OCI-LY7 (cell line): ENCODE measurements around the gene STPG1. TPM values are rescaled to one million over a fixed set of nuclear protein-coding genes. Genes with fewer than 3 reads are reported as not detected.

Experiments
- BruUV-seq: library from RNA; stranded (reverse); fragments of 400-500 nt; replicated peaks from 2 replicates; lab custom pipeline; 2021; lab: Mats Ljungman, UMichigan
- CTCF ChIA-PET: fragments of 300-600 bp; sonication (Branson Sonifier 250); formaldehyde crosslinking; loops from one replicate; lab custom pipeline; 2022; ENCODE audit warnings: antibody characterized with exemption; ENCODE audit not compliant: unreplicated experiment; lab: Charles Lee
- POLR2A ChIA-PET: fragments of 300-600 bp; sonication (Branson Sonifier 250); formaldehyde crosslinking; loops from one replicate; lab custom pipeline; 2022; ENCODE audit warnings: antibody characterized with exemption; lab: Charles Lee
- DNase-seq: peaks from one replicate; pipeline ENCODE4 v3.0.0-alpha.2; 2015; ENCODE audit warnings: low spot score
- H2AFZ ChIP-seq: fragments of 200-600 bp; sonication (generic), shearing (Covaris generic); 2 replicates; pipeline ENCODE4 v1.6.1; 2014; ENCODE audit warnings: mild to moderate bottlenecking, antibody characterized with exemption, low read length, moderate library complexity
- H3K27ac ChIP-seq: fragments of 200-600 bp; sonication (generic); 2 replicates; pipeline ENCODE4 v1.5.1; 2014; ENCODE audit warnings: mixed run types, low read depth, mild to moderate bottlenecking, moderate library complexity, low read length, inconsistent platforms; ENCODE audit not compliant: poor library complexity, severe bottlenecking
- H3K36me3 ChIP-seq: fragments of 200-600 bp; sonication (generic); 2 replicates; pipeline ENCODE4 v1.6.1; 2014; ENCODE audit warnings: mild to moderate bottlenecking, antibody characterized with exemption, low read length, moderate library complexity, mixed read lengths; ENCODE audit not compliant: insufficient read depth
- H3K4me1 ChIP-seq: fragments of 200-600 bp; sonication (generic); 2 replicates; pipeline ENCODE4 v1.5.1; 2014; ENCODE audit warnings: mild to moderate bottlenecking, low read length; ENCODE audit not compliant: insufficient read depth, poor library complexity, severe bottlenecking
- H3K4me2 ChIP-seq: fragments of 200-600 bp; sonication (generic); 2 replicates; pipeline ENCODE4 v1.6.1; 2014; ENCODE audit warnings: mild to moderate bottlenecking, low read length
- H3K4me3 ChIP-seq: fragments of 200-600 bp; sonication (generic); 2 replicates; pipeline ENCODE4 v1.5.1; 2014; ENCODE audit warnings: mild to moderate bottlenecking, low read depth, low read length; ENCODE audit not compliant: poor library complexity, severe bottlenecking
- H3K79me2 ChIP-seq: fragments of 200-600 bp; sonication (generic); 2 replicates; pipeline ENCODE4 v1.6.1; 2016; ENCODE audit warnings: low read depth, mild to moderate bottlenecking, low read length, moderate library complexity, mixed read lengths; ENCODE audit not compliant: insufficient read depth
- H3K9me2 ChIP-seq: fragments of 200-600 bp; sonication (generic); 2 replicates; pipeline ENCODE4 v1.6.1; 2016; ENCODE audit warnings: mild to moderate bottlenecking, low read length, mixed read lengths; ENCODE audit not compliant: insufficient read depth
- H3K9me3 ChIP-seq: fragments of 200-600 bp; sonication (generic); 2 replicates; pipeline ENCODE4 v1.6.1; 2014; ENCODE audit warnings: mild to moderate bottlenecking, mixed run types, low read length, mixed read lengths
- H4K20me1 ChIP-seq: fragments of 200-600 bp; sonication (generic); 2 replicates; pipeline ENCODE4 v1.6.1; 2014; ENCODE audit warnings: mild to moderate bottlenecking, antibody characterized with exemption, low read length, moderate library complexity, mixed read lengths; ENCODE audit not compliant: insufficient read depth
- EZH2phosphoT487 ChIP-seq: fragments of 200-600 bp; sonication (generic); IDR thresholded peaks from 2 replicates; pipeline ENCODE4 v1.6.1; 2018; ENCODE audit warnings: low read depth, borderline replicate concordance, mild to moderate bottlenecking, mixed run types, antibody characterized with exemption, low read length, moderate library complexity, mixed read lengths
- intact Hi-C: fragments of 100-400 bp; cut with micrococcal nuclease; formaldehyde crosslinking; loops from one replicate; pipeline ENCODE4 v1.10.0; 2022; ENCODE audit not compliant: unreplicated experiment
- total RNA-seq, 2 experiments: library from RNA; depleted of rRNA in 1 of 2; stranded (reverse); fragments of >200 nt in 1 of 2; shearing (Covaris generic) in 1 of 2; gene quantifications; 2 replicates each; pipeline ENCODE4 v1.2.3, GENCODE V29; 2014 to 2022
- TF ChIP-seq, protein P1 (sequence below): fragments of 200-600 bp; sonication (generic); conservative IDR thresholded peaks from 2 replicates; pipeline ENCODE4 v1.5.1; 2014; ENCODE audit warnings: mild to moderate bottlenecking, antibody characterized with exemption, low read length, moderate library complexity, mixed read lengths

STPG1 gene
- total RNA-seq, 2 experiments from 2014 or later, result 5.1 to 9.6 TPM

DNA sequence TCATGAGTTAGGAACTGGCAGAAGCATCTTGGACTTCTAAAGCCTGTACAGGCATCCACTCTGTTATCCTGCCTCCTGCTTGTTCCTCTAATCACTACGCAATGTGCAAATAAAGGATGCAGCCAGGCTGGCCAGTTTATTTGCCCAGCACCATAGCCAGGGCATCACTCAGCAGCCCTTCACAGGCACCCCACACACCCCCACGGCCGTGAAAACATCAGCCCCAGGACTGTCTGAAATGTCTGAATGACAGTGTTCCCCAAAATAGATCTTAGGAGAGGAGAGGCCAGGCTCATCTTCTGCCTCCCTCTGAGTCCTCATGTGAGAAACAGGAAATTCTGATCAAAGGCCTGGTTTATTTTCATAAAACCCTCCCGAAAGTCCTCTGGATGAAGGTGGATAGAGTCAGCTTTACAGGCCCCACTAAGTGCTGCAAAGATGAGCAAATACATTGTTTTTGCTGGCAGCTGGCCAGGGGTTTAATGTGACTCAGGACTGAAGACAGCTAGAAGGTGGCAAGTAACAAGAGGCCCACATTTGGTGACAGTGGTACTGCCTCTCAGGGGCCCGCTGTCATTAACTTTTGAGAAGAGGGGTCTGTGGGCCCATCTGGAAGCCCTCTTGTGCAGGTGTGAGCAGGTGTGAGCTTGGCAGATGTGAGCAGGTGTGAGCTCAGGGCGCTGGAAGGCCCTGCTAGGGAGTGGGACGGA, 61.5 kb downstream of the STPG1 start:
- Histone ChIP-seq H3K36me3 (no peaks in the 10 kb centered on the region), H2AFZ (no peak overlapping the region), H3K27ac (no peak overlapping the region), H3K4me2 (0 out of 2 replicates have a peak overlapping the region, but pooled peaks have one; percentile 8), H3K4me3 (no peak overlapping the region), H3K79me2 (no peaks in the 10 kb centered on the region), H4K20me1 (no peaks in the 10 kb centered on the region), H3K9me3 (no peaks in the 10 kb centered on the region), H3K4me1 (peaks cover 7% of the 10 kb centered on the region), H3K9me2 (no peaks in the 10 kb centered on the region)
- no peak for DNase-seq
- no TSS peak for BruUV-seq
- CTCF ChIA-PET, result no interaction called here
- no peak for TF ChIP-seq EZH2phosphoT487
- TF ChIP-seq, protein P1, sequence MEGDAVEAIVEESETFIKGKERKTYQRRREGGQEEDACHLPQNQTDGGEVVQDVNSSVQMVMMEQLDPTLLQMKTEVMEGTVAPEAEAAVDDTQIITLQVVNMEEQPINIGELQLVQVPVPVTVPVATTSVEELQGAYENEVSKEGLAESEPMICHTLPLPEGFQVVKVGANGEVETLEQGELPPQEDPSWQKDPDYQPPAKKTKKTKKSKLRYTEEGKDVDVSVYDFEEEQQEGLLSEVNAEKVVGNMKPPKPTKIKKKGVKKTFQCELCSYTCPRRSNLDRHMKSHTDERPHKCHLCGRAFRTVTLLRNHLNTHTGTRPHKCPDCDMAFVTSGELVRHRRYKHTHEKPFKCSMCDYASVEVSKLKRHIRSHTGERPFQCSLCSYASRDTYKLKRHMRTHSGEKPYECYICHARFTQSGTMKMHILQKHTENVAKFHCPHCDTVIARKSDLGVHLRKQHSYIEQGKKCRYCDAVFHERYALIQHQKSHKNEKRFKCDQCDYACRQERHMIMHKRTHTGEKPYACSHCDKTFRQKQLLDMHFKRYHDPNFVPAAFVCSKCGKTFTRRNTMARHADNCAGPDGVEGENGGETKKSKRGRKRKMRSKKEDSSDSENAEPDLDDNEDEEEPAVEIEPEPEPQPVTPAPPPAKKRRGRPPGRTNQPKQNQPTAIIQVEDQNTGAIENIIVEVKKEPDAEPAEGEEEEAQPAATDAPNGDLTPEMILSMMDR, result no peak
- intact Hi-C loops, result no loop called here
- POLR2A ChIA-PET, result no interaction called here

DNA sequence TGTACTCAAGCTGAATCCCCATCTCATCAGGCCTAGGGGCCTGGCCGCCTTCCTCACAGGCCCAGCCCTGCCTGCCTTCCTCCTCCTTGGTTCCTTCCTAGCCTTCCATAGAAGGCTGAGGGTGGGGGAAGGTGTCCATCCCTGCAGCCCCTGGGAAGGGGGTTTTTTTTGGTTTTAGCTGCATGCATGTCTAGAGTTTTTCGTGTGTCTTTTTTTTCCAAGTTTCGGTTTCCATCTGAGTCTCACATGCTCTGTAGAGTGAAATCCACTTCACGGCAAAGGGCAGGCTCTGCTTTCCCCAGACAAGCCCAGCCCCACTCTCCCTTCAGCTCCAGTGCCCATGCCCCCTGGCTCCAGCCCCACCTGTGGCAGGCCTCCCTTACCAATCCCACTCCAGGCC, 62.3 kb downstream of the STPG1 start:
- peaks cover 7% of the 10 kb centered on the region for H3K4me1 ChIP-seq
- no peak for DNase-seq
- no peak overlapping the region for H3K4me2 ChIP-seq
- no peak overlapping the region for H3K27ac ChIP-seq
- H2AFZ ChIP-seq, result no peak overlapping the region
- H3K36me3 ChIP-seq, result no peaks in the 10 kb centered on the region
- no peaks in the 10 kb centered on the region for H3K79me2 ChIP-seq
- no peaks in the 10 kb centered on the region for H3K9me2 ChIP-seq
- ChIA-PET POLR2A (interaction anchor here (1.1 kb wide), 1 partner anchor 15 kb away, joined by 3 read pairs; no protein-coding TSS in a partner anchor), CTCF (no interaction called here)
- TF ChIP-seq, protein P1, result no peak
- TF ChIP-seq EZH2phosphoT487, result no peak
- no TSS peak for BruUV-seq
- no peak overlapping the region for H3K4me3 ChIP-seq
- H3K9me3 ChIP-seq, result no peaks in the 10 kb centered on the region
- intact Hi-C loops, result no loop called here
- H4K20me1 ChIP-seq, result no peaks in the 10 kb centered on the region

DNA sequence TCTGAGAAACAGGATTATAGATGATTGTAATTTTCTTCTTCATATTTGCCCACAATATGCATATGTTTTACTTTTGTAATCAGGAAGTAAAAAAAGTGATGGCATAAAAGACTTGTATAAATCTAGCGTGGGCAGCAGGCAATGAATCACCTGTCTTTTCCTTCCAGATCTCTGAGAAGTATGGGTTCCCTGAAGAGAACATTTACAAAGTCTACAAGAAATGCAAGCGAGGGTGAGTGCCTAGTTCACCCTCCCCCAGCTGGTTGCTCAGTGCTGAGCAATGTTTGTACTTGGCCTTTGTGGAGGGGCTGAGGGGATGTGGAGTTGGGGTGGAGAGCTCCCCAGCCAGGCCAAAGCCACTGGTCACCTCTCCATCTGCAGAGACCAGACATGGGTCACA, 63.7 kb downstream of the STPG1 start:
- POLR2A ChIA-PET, result no interaction called here
- Histone ChIP-seq H2AFZ (no peak overlapping the region), H4K20me1 (no peaks in the 10 kb centered on the region), H3K4me3 (no peak overlapping the region), H3K9me3 (no peaks in the 10 kb centered on the region), H3K36me3 (no peaks in the 10 kb centered on the region), H3K4me2 (no peak overlapping the region), H3K4me1 (peaks cover 7% of the 10 kb centered on the region), H3K9me2 (no peaks in the 10 kb centered on the region), H3K79me2 (no peaks in the 10 kb centered on the region), H3K27ac (no peak overlapping the region)
- intact Hi-C loops, result no loop called here
- BruUV-seq, result no TSS peak
- DNase-seq, result no peak
- CTCF ChIA-PET, result no interaction called here
- TF ChIP-seq, protein P1, result no peak
- TF ChIP-seq EZH2phosphoT487, result no peak
